A673 (cell line): ENCODE measurements around the gene PRRC2B. TPM values are rescaled to one million over a fixed set of nuclear protein-coding genes. Genes with fewer than 3 reads are reported as not detected.

Experiments used
- BruUV-seq: library from RNA; stranded (reverse); fragments of 400-500 nt; replicated peaks from 2 replicates; lab custom pipeline; 2021; lab: Mats Ljungman, UMichigan
- CTCF ChIA-PET: fragments of 300-600 bp; sonication (Branson Sonifier 250); formaldehyde crosslinking; loops from one replicate; lab custom pipeline; 2022; ENCODE audit warnings: antibody characterized with exemption; lab: Charles Lee
- POLR2A ChIA-PET: fragments of 300-600 bp; sonication (Branson Sonifier 250); formaldehyde crosslinking; loops from one replicate; lab custom pipeline; 2022; ENCODE audit warnings: antibody characterized with exemption; ENCODE audit not compliant: low non-redundant PET; lab: Charles Lee
- DNase-seq: peaks from one replicate; pipeline ENCODE4 v3.0.0-alpha.2; 2015; ENCODE audit warnings: low spot score
- H3K27ac ChIP-seq: fragments of 200-600 bp; sonication (generic); 2 replicates; pipeline ENCODE4 v1.5.1; 2016; ENCODE audit warnings: mixed run types, low read depth, mild to moderate bottlenecking, mixed read lengths, antibody characterized with exemption, low read length; ENCODE audit not compliant: poor library complexity, severe bottlenecking
- H3K27me3 ChIP-seq: fragments of 200-600 bp; sonication (generic); replicated peaks from 2 replicates; pipeline ENCODE4 v1.6.1; 2017; ENCODE audit warnings: mixed run types, low read depth, mild to moderate bottlenecking, mixed read lengths, antibody characterized with exemption, low read length; ENCODE audit not compliant: insufficient read depth, poor library complexity
- H3K36me3 ChIP-seq: fragments of 200-600 bp; sonication (generic); 2 replicates; pipeline ENCODE4 v1.6.1; 2016; ENCODE audit warnings: mixed run types, mild to moderate bottlenecking, mixed read lengths, antibody characterized with exemption, low read length; ENCODE audit not compliant: insufficient read depth, poor library complexity, severe bottlenecking
- H3K4me1 ChIP-seq: fragments of 200-600 bp; sonication (generic); 2 replicates; pipeline ENCODE4 v1.6.1; 2017; ENCODE audit warnings: mixed run types, mild to moderate bottlenecking, mixed read lengths, antibody characterized with exemption, low read length; ENCODE audit not compliant: insufficient read depth, poor library complexity, severe bottlenecking
- H3K4me3 ChIP-seq: fragments of 200-600 bp; sonication (generic); 2 replicates; pipeline ENCODE4 v1.5.1; 2016; ENCODE audit warnings: low read depth, mixed run types, mild to moderate bottlenecking, mixed read lengths, low read length; ENCODE audit not compliant: poor library complexity, severe bottlenecking
- H3K9me3 ChIP-seq: fragments of 200-600 bp; sonication (generic); 2 replicates; pipeline ENCODE4 v1.6.1; 2016; ENCODE audit warnings: mixed run types, low read depth, mild to moderate bottlenecking, mixed read lengths, antibody characterized with exemption, low read length; ENCODE audit not compliant: poor library complexity, severe bottlenecking
- CTCF ChIP-seq: fragments of 300-800, 200-600 bp; sonication (generic); conservative IDR thresholded peaks from 2 replicates; pipeline ENCODE4 v1.5.1; 2017; ENCODE audit warnings: low read depth, mild to moderate bottlenecking, antibody characterized with exemption, low read length, moderate library complexity, mixed read lengths
- EZH2 ChIP-seq: fragments of 200-600 bp; sonication (generic); IDR thresholded peaks from 2 replicates; pipeline ENCODE4 v1.6.1; 2017; ENCODE audit warnings: borderline replicate concordance, low read depth, mild to moderate bottlenecking, mixed read lengths, antibody characterized with exemption, low read length; ENCODE audit not compliant: poor library complexity, severe bottlenecking
- intact Hi-C: fragments of 100-400 bp; cut with micrococcal nuclease; formaldehyde crosslinking; loops from one replicate; pipeline ENCODE4 v1.10.0; 2022; ENCODE audit not compliant: unreplicated experiment
- total RNA-seq: library from RNA; stranded (reverse); gene quantifications from 2 replicates; pipeline ENCODE4 v1.2.3, GENCODE V29; 2021

PRRC2B gene
- total RNA-seq, 1 experiment from 2014 or later: 317 TPM

DNA sequence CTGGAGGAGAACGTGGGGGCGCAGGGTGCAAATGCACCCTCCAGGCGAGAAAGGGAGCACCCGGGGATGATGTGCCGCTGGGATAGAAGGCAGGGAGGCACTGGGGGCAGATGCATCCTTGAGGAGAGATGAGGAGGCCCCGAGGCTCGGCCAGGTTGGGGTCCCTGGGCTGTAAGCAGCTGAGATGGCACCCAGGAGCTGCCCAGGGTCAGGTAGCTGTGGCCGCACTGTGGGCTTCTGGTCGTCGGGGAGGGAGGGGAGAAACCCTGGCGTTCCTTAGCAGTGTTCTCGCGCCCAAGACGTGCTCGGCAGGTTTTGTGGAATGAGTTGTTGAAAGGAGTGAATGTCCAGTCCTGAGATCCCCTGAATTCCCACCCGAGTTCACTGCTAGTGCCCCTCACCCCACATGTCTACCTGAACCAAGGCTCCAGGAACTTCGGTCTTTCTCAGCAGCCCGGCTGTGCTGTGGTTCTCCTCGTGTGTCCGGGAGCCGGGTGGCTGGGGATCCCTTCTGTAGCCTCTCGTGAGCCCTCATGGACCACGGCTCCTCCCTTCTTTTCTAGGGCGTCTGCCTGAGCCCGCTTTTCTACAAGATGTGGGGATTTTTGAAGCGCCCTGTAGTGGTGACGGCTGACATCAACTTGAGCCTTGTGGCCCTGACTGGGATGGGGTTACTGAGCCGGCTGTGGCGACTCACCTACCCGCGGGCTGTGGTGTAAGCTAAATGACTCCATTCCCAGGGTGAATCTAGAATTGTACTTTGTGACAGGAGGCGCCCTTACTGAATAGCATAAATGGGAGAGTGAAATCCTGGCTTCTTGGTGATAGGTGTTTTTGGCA is 110.0 kb downstream of the PRRC2B start:
- CTCF ChIA-PET: no interaction called here
- BruUV-seq: no TSS peak
- H3K4me1 ChIP-seq: peaks cover 5% of the 10 kb centered on the region
- H3K9me3 ChIP-seq: no peaks in the 10 kb centered on the region
- H3K36me3 ChIP-seq: peaks cover 14% of the 10 kb centered on the region
- H3K27me3 ChIP-seq: no peaks in the 10 kb centered on the region
- DNase-seq: peak; percentile 13
- intact Hi-C loops: loop anchor here (10.0 kb wide), 1 partner anchor 241 kb away; the partner anchor contains the start of gene RAPGEF1
- TF ChIP-seq EZH2 (no peak), CTCF (no peak)
- H3K4me3 ChIP-seq: peak overlapping the region; percentile 96
- POLR2A ChIA-PET: no interaction called here
- peak overlapping the region; percentile 86 for H3K27ac ChIP-seq

GRCh38 chr9:131505012-131505411 is 111.1 kb downstream of the PRRC2B start:
- Histone ChIP-seq H3K36me3 (peaks cover 9% of the 10 kb centered on the region), H3K27ac (no peak overlapping the region), H3K27me3 (no peaks in the 10 kb centered on the region), H3K4me1 (peaks cover 5% of the 10 kb centered on the region), H3K9me3 (no peaks in the 10 kb centered on the region), H3K4me3 (no peak overlapping the region)
- no peak for TF ChIP-seq EZH2
- no peak for TF ChIP-seq CTCF
- ChIA-PET CTCF (interaction anchor here (0.6 kb wide), 1 partner anchor 168 kb away, joined by 3 read pairs; no protein-coding TSS in a partner anchor), POLR2A (no interaction called here)
- intact Hi-C loops: loop anchor here (10.0 kb wide), 1 partner anchor 240 kb away; the partner anchor contains the start of gene RAPGEF1
- no TSS peak for BruUV-seq
- DNase-seq: no peak

- Histone ChIP-seq H3K27ac (no peak overlapping the region), H3K4me3 (no peak overlapping the region), H3K27me3 (no peaks in the 10 kb centered on the region), H3K9me3 (no peaks in the 10 kb centered on the region), H3K36me3 (peaks cover 35% of the 10 kb centered on the region), H3K4me1 (no peaks in the 10 kb centered on the region)
- no peak for DNase-seq
- intact Hi-C loops: no loop called here
- ChIA-PET POLR2A (no interaction called here), CTCF (interaction anchor here (0.5 kb wide), 1 partner anchor 342 kb away, joined by 6 read pairs; no protein-coding TSS in a partner anchor)
- TF ChIP-seq CTCF: no peak
- BruUV-seq: no TSS peak
Measured at GRCh38 chr9:131511416-131511815, 117.5 kb downstream of the PRRC2B start.
